ENCODE measurements around the gene SLC45A1. TPM values are rescaled to one million over a fixed set of nuclear protein-coding genes. Genes with fewer than 3 reads are reported as not detected.

The SLC45A1 gene
- total RNA-seq: 0.24 and 0.27 TPM in 2 replicates
- 1.0 and 1.6 TPM in 2 replicates for polyA plus RNA-seq

DNA sequence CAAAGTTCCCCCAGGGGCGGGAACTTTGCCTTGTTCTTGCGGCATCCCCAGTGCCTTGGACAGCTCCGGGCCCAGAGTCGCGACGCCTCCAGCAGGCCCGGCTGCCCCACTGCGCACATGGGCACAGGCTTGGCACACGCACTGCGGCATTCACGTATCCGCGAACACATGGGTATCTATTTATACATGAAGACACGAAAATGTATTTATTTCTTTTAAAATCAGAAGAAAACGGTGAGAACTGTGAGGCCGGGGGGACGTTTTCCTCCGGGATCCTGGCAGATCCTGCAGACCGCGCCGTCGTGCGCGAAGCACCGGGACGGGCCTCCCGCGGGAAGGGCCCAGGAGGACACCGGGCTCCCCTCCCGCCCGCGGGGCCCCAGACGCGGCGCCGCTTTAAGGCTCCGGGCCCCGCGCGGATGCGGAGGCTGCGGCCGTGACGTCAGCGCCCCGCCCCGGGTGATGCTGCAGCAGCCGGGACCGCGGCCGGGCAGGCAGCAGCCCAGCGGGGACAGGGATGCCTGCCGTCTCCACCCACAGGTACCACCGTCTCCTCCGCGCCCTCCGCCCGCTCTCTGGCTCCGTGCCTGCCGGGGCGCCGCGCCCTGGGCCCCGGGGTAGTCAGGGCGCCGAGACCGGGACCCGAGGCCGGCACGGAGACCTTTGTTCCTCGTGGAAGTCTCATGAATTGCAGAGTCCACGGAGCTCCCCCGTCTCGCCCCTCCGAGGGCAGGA lies at the start of gene SLC45A1:
SLC45A1 (plus strand) TSS at position 468 of the 735 bp plus-strand sequence. CDS start 6,216 bp downstream, outside the sequence.
- TF ChIP-seq, protein P1, sequence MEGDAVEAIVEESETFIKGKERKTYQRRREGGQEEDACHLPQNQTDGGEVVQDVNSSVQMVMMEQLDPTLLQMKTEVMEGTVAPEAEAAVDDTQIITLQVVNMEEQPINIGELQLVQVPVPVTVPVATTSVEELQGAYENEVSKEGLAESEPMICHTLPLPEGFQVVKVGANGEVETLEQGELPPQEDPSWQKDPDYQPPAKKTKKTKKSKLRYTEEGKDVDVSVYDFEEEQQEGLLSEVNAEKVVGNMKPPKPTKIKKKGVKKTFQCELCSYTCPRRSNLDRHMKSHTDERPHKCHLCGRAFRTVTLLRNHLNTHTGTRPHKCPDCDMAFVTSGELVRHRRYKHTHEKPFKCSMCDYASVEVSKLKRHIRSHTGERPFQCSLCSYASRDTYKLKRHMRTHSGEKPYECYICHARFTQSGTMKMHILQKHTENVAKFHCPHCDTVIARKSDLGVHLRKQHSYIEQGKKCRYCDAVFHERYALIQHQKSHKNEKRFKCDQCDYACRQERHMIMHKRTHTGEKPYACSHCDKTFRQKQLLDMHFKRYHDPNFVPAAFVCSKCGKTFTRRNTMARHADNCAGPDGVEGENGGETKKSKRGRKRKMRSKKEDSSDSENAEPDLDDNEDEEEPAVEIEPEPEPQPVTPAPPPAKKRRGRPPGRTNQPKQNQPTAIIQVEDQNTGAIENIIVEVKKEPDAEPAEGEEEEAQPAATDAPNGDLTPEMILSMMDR (IDR thresholded peaks at IDR 0.05; ENCODE audit: poor library complexity): no peak
- TF ChIP-seq EZH2 (IDR thresholded peaks at IDR 0.05; ENCODE audit: borderline replicate concordance) (no peak), EZH2phosphoT487 (IDR thresholded peaks at IDR 0.05; ENCODE audit: low read depth, severe bottlenecking, unreplicated experiment) (no peak)
- Histone ChIP-seq H2AFZ (peak within 1 kb of the TSS; percentile 57), H3K27me3 (peaks cover 6% of the 10 kb centered on the region), H3K9me3 (ENCODE audit: low read depth) (no peaks in the 10 kb centered on the region), H3K4me3 (peak within 1 kb of the TSS; percentile 45), H4K20me1 (ENCODE audit: insufficient read depth, poor library complexity, severe bottlenecking) (no peaks in the 10 kb centered on the region), H3K79me2 (no peaks in the 10 kb centered on the region), H3K4me1 (ENCODE audit: insufficient read depth) (peaks cover 22% of the 10 kb centered on the region), H3K36me3 (replicated peaks; ENCODE audit: insufficient read depth, low read depth) (no peaks in the 10 kb centered on the region), H3K27ac (no peak within 1 kb of the TSS), H3K4me2 (peak within 1 kb of the TSS; percentile 98), H3K9me2 (replicated peaks; ENCODE audit: insufficient read depth) (no peaks in the 10 kb centered on the region)
- WGBS (ENCODE audit: low lambda C conversion rate, missing lambda C conversion rate): 17% methylated on average over 75 of the region's 75 CpGs
- peak; percentile 78 for DNase-seq (ENCODE audit: low spot score)

DNA sequence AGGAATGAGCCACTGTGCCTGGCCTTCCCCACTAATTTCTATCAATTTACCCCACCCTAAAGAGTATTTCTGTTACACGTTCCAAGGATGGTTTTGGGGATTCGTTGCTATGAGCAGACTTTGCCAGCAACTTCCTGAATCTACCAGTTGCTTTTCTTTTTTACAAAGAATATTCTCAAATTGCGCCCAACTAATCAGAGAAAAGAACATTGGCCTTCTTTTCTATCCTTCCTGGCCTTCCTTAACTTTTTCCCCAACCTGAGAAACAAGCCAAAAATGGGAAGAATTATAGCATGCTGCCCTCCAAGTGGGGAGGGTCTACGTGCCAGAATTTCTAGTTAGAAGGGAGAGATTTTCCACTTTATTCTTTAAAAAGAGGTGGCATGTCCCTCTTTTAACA lies 44.9 kb upstream of the SLC45A1 start:
- Histone ChIP-seq H3K4me3 (no peak overlapping the region), H4K20me1 (ENCODE audit: insufficient read depth, poor library complexity, severe bottlenecking) (no peaks in the 10 kb centered on the region), H3K4me2 (no peak overlapping the region), H3K9me2 (replicated peaks; ENCODE audit: insufficient read depth) (no peaks in the 10 kb centered on the region), H3K4me1 (ENCODE audit: insufficient read depth) (peaks cover 7% of the 10 kb centered on the region), H3K79me2 (no peaks in the 10 kb centered on the region), H3K9me3 (ENCODE audit: low read depth) (no peaks in the 10 kb centered on the region), H3K27ac (no peak overlapping the region), H2AFZ (no peak overlapping the region), H3K27me3 (no peaks in the 10 kb centered on the region), H3K36me3 (replicated peaks; ENCODE audit: insufficient read depth, low read depth) (no peaks in the 10 kb centered on the region)
- 67% methylated on average over 4 of the region's 4 CpGs for WGBS (ENCODE audit: low lambda C conversion rate, missing lambda C conversion rate)
- no peak for DNase-seq (ENCODE audit: low spot score)
- TF ChIP-seq EZH2 (IDR thresholded peaks at IDR 0.05; ENCODE audit: borderline replicate concordance): no peak
- TF ChIP-seq, protein P1 (IDR thresholded peaks at IDR 0.05; ENCODE audit: poor library complexity): no peak
- no peak for TF ChIP-seq EZH2phosphoT487 (IDR thresholded peaks at IDR 0.05; ENCODE audit: low read depth, severe bottlenecking, unreplicated experiment)

DNA sequence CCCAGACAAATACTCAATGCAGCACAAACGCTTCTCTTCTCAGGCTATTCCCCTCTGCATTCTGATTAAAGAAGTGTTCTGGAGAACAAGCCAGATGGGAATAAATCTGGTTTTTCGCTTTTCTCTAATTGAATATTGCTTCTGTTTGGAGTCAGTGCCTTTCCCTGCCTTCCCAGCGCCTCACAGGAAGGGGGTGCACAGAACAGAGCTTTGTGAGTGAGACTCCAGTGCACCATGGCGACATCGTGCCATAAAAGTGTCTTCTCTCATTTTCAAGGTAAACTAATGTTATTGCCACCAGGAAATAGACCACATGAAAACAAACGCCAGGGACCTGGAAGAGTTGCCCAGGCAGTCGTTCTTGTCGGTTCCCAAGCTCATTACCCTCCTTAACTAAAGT lies 43.6 kb upstream of the SLC45A1 start:
- H3K9me2 ChIP-seq (replicated peaks; ENCODE audit: insufficient read depth): no peaks in the 10 kb centered on the region
- WGBS (ENCODE audit: low lambda C conversion rate, missing lambda C conversion rate): 62% methylated on average over 8 of the region's 8 CpGs
- no peak overlapping the region for H3K4me2 ChIP-seq
- no peak overlapping the region for H3K27ac ChIP-seq
- no peak for DNase-seq (ENCODE audit: low spot score)
- H3K36me3 ChIP-seq (replicated peaks; ENCODE audit: insufficient read depth, low read depth): no peaks in the 10 kb centered on the region
- no peaks in the 10 kb centered on the region for H3K27me3 ChIP-seq
- peaks cover 4% of the 10 kb centered on the region for H3K4me1 ChIP-seq (ENCODE audit: insufficient read depth)
- H3K9me3 ChIP-seq (ENCODE audit: low read depth): no peaks in the 10 kb centered on the region
- H2AFZ ChIP-seq: no peak overlapping the region
- TF ChIP-seq EZH2 (IDR thresholded peaks at IDR 0.05; ENCODE audit: borderline replicate concordance) (no peak), EZH2phosphoT487 (IDR thresholded peaks at IDR 0.05; ENCODE audit: low read depth, severe bottlenecking, unreplicated experiment) (no peak)
- TF ChIP-seq, protein P1 (IDR thresholded peaks at IDR 0.05; ENCODE audit: poor library complexity): no peak
- no peak overlapping the region for H3K4me3 ChIP-seq
- no peaks in the 10 kb centered on the region for H3K79me2 ChIP-seq
- H4K20me1 ChIP-seq (ENCODE audit: insufficient read depth, poor library complexity, severe bottlenecking): no peaks in the 10 kb centered on the region
